ENCODE data around the gene VEPH1.
A peak's percentile ranks its signal among the peaks of the same experiment; 100 is the strongest.

The VEPH1 gene

DNA sequence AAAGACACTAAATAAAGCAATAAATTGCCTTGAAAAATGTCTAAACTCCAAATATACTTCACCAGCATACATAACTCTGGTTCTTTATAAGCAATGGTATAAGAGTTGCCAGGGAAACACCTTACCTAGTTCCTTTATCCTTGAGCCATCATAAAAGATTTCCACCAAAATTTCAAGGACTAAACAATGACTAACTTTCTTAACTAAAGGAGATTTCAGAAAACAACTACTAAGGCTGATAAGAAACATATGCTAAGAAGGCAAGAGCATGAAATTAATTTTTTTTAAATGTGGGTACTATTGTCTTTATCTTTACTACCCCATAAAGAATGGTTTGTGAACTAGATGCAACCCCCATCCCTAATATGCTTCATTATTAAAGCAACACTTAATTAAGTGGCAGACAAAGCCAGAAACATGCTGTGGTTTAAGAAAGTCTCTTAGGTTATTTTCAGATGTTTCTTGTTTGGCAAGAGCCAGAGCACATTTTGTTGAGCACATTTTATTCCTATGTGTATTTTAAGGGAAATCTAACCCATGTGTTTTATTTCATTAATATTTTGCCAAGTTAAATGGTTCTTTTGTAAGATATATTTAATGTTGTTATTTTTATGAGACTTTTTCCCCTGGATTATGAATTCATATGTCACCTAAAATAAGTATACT lies 17.4 kb upstream of the VEPH1 start:
- H3K36me3 Mint-ChIP-seq (ENCODE audit: low read depth), result no peaks in the 10 kb centered on the region

DNA sequence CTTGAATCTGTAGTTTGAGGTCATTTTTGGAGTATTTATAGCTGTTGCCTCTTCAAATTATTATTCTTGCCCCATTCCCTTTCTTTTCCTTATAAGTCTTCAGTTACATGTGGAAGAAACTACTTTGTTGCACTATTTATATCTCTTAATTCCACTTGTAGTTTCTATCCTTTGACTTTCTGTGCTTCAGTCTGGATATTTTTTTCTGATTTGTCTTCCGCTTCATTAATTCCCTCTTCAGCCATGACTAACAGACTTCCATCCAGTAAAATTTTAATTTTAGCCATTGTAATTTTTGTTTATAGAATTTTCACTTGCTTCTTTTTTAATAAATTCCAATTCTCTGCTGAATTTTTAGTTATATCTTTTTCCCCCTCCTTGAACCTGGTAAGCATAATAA lies 15.7 kb upstream of the VEPH1 start:
- no peak overlapping the region for H3K4me3 Mint-ChIP-seq
- no peaks in the 10 kb centered on the region for H3K36me3 Mint-ChIP-seq (ENCODE audit: low read depth)
- no peak overlapping the region for H3K27ac Mint-ChIP-seq
- H3K9me3 Mint-ChIP-seq, result peaks cover 3% of the 10 kb centered on the region
- no peaks in the 10 kb centered on the region for H3K27me3 Mint-ChIP-seq (ENCODE audit: low read depth)
- TF ChIP-seq, protein P1, sequence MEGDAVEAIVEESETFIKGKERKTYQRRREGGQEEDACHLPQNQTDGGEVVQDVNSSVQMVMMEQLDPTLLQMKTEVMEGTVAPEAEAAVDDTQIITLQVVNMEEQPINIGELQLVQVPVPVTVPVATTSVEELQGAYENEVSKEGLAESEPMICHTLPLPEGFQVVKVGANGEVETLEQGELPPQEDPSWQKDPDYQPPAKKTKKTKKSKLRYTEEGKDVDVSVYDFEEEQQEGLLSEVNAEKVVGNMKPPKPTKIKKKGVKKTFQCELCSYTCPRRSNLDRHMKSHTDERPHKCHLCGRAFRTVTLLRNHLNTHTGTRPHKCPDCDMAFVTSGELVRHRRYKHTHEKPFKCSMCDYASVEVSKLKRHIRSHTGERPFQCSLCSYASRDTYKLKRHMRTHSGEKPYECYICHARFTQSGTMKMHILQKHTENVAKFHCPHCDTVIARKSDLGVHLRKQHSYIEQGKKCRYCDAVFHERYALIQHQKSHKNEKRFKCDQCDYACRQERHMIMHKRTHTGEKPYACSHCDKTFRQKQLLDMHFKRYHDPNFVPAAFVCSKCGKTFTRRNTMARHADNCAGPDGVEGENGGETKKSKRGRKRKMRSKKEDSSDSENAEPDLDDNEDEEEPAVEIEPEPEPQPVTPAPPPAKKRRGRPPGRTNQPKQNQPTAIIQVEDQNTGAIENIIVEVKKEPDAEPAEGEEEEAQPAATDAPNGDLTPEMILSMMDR (IDR thresholded peaks at IDR 0.05; ENCODE audit: unreplicated experiment in 3 of 3), result no peak
- H3K4me1 Mint-ChIP-seq, result peaks cover 3% of the 10 kb centered on the region

More for the DNA sequence above, 17.4 kb upstream of the VEPH1 start:
- peak overlapping the region in 2 of 3 experiments; percentile 21 to 34 for H3K27ac Mint-ChIP-seq
- no peak overlapping the region for H3K4me3 Mint-ChIP-seq
- no peaks in the 10 kb centered on the region for H3K27me3 Mint-ChIP-seq (ENCODE audit: low read depth)
- peaks cover 3% of the 10 kb centered on the region for H3K9me3 Mint-ChIP-seq
- peaks cover 3% of the 10 kb centered on the region for H3K4me1 Mint-ChIP-seq
- TF ChIP-seq, protein P1 (IDR thresholded peaks at IDR 0.05; ENCODE audit: unreplicated experiment in 3 of 3), result no peak

GRCh38 chr3:157516928-157517327 lies 13.7 kb upstream of the VEPH1 start:
- TF ChIP-seq, protein P1 (IDR thresholded peaks at IDR 0.05; ENCODE audit: unreplicated experiment in 3 of 3), result no peak
- H3K36me3 Mint-ChIP-seq (ENCODE audit: low read depth), result no peaks in the 10 kb centered on the region
- H3K27me3 Mint-ChIP-seq (ENCODE audit: low read depth), result no peaks in the 10 kb centered on the region
- H3K4me1 Mint-ChIP-seq, result peaks cover 3% of the 10 kb centered on the region
- peaks cover 3% of the 10 kb centered on the region for H3K9me3 Mint-ChIP-seq
- no peak overlapping the region for H3K27ac Mint-ChIP-seq
- H3K4me3 Mint-ChIP-seq, result no peak overlapping the region

GRCh38 chr3:157515398-157515797 lies 12.2 kb upstream of the VEPH1 start:
- no peaks in the 10 kb centered on the region for H3K36me3 Mint-ChIP-seq (ENCODE audit: low read depth)
- TF ChIP-seq, protein P1 (IDR thresholded peaks at IDR 0.05; ENCODE audit: unreplicated experiment in 3 of 3), result no peak
- H3K27ac Mint-ChIP-seq, result no peak overlapping the region
- peaks cover 2% of the 10 kb centered on the region for H3K4me1 Mint-ChIP-seq
- H3K4me3 Mint-ChIP-seq, result no peak overlapping the region
- peaks cover 3% of the 10 kb centered on the region for H3K9me3 Mint-ChIP-seq
- no peaks in the 10 kb centered on the region for H3K27me3 Mint-ChIP-seq (ENCODE audit: low read depth)

- H3K9me3 Mint-ChIP-seq, result peaks cover under 1% of the 10 kb centered on the region
- TF ChIP-seq, protein P1 (IDR thresholded peaks at IDR 0.05; ENCODE audit: unreplicated experiment in 3 of 3), result no peak
- H3K4me3 Mint-ChIP-seq, result no peak overlapping the region
- H3K27me3 Mint-ChIP-seq (ENCODE audit: low read depth), result no peaks in the 10 kb centered on the region
- H3K36me3 Mint-ChIP-seq (ENCODE audit: low read depth), result no peaks in the 10 kb centered on the region
- no peaks in the 10 kb centered on the region for H3K4me1 Mint-ChIP-seq
- no peak overlapping the region for H3K27ac Mint-ChIP-seq
Observed at GRCh38 chr3:157514371-157514895, 11.2 kb upstream of the VEPH1 start.

GRCh38 chr3:157513585-157513984 lies 10.4 kb upstream of the VEPH1 start:
- H3K27ac Mint-ChIP-seq, result no peak overlapping the region
- H3K4me1 Mint-ChIP-seq, result no peaks in the 10 kb centered on the region
- no peak overlapping the region for H3K4me3 Mint-ChIP-seq
- H3K9me3 Mint-ChIP-seq, result no peaks in the 10 kb centered on the region
- TF ChIP-seq, protein P1 (IDR thresholded peaks at IDR 0.05; ENCODE audit: unreplicated experiment in 3 of 3), result no peak
- H3K27me3 Mint-ChIP-seq (ENCODE audit: low read depth), result no peaks in the 10 kb centered on the region
- H3K36me3 Mint-ChIP-seq (ENCODE audit: low read depth), result no peaks in the 10 kb centered on the region

All from nephron (organoid).